GM21528 (cell line): ENCODE data around the gene HDAC4.

Source experiments
- ATAC-seq: cut with Tn5 transposase; IDR thresholded peaks from one replicate; pipeline ENCODE4 v1.9.1; 2021; ENCODE audit warnings: mild to moderate bottlenecking, moderate library complexity; ENCODE audit not compliant: unreplicated experiment, low FRiP score

HDAC4 gene

DNA sequence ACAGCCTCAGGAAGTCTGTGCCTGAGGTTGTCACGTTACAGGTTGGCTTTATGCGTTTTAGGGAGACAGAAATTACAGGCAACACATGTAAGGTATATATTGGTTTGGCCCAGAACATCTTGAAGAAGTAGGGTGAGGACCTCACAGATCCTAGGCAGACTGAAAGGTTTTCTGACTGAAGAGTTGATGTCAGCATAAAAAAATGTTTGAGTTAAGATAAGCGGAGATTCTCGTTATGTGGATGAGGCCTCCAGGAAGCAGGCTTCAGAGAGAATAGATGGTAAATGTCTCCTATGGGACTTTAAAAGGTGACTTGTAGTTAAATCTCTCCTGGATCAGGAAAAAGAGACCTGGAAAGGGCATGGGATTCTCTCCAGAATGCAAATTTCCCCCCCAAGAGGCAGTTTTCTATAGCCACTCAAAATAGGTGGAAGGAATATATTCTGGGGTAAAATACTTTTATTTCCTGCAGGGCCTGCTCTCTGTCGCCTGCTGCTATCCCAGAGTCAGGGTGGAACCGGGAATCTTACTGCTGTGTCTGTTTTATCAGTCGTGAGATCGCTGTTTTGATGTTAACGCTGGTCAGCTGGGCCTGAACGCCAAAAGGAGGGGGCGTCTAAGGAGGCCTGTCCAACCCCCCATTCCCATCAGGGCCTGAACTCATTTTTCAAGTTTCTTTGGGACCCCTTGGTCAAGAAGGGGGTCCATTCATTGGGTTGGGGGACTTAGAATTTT is 171.1 kb downstream of the HDAC4 start:
- no peak for ATAC-seq

DNA sequence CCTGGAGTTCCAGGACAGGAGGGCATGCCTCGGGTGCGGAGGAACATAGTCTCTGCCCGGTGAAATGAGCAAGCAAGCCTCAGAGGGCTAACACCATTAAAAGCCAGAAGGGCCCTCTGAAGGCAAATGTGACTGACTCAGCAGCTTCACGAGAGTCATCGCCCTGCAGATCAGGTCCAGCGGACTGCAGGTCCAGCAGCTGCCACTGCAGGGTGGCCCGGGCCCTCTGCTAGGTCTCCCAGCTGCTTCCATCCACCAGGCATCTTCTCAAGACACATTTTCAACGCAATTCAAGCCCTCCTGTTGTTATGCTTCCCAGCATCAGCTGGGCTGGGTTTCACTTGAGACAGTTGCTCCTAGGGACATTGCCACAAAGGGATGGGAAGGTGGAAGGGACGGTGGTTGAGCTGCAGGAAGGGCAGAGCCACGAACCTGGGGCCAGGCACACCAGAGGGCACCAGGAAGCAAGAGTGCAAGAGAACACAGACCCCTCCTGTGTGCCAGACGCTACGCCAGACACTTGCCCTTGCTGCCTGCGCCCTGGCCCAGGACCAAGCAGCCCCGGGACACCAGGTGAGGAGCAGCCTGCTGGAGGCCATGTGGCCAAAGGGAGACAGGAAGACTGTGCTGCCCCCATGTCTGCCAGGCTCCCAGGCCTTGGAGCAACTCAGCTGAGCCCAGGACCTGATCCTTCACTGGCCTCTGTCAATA is 173.0 kb downstream of the HDAC4 start:
- ATAC-seq, result no peak

DNA sequence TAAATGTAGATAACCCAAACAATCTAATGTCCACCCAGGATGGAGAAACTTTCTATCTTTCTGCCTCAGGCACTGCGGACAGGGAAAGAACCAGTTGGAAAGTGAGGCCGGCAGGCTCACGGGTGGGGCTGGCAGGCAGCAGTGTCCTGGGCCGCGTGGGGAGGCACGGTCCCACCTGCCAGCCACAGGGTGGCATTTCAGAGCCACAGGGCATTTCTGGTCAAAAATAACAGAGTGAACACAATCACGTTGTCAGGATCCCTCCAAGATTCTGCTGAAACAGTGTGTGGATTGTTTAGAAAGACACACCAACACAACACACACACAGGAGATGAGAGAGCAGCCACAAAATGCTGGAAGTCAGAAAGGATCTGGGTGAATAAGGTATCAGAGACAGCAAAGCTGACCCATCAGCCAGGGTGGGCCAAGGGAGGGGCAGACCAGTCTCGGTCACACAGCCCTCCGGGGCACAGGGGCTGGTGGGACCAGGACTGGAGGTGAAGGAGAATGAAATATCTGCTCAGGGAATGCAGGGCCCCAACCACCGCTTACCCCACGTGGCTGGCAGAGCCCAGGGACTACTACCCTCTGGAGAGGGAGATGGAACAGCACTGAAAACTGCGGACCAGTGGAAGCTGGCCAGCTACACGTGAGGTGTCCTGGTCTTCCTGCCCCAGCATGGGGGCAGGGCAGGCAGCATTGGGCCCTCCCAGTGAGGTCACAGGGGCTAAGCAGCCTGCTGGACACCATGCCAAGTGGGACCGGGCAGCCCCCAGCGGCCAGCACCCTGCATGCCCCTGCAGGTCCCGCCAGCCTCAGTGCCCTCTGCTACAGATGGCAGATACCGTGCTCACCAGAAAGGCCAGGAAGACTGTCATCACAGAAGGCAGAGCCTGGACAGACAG is 173.9 kb downstream of the HDAC4 start:
- ATAC-seq, result no peak

DNA sequence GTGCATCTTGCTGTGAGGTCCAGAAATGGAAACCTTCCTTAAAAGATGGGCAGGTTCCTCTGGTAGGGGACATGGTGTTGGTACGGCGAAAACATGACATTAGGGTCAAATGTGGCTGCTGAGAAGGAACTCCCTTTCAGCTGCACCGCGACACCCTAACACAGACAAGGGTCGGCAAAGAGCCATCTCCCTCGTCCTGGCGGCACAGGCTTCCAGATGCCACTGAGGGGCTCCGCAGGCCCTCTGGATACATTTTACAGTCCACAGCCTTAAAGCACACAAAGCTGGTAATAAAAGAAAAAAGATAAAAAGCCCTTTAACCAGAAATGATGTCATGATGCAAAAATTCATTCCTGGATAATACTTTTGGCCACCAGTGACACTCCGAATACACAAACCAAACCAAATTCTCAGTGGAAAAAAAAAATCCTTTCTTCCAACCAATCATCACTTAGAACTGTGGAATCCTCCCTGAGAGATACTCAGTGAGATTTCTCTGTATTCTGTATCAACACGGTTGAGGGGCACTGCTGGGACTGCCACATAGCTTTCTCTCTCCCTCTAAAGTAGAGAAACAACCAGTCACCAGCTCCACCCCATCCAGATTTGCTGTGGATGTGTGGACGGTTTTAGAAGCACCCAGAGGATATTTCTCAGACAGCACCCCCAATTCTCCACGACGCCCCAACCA is 174.8 kb downstream of the HDAC4 start:
- no peak for ATAC-seq

DNA sequence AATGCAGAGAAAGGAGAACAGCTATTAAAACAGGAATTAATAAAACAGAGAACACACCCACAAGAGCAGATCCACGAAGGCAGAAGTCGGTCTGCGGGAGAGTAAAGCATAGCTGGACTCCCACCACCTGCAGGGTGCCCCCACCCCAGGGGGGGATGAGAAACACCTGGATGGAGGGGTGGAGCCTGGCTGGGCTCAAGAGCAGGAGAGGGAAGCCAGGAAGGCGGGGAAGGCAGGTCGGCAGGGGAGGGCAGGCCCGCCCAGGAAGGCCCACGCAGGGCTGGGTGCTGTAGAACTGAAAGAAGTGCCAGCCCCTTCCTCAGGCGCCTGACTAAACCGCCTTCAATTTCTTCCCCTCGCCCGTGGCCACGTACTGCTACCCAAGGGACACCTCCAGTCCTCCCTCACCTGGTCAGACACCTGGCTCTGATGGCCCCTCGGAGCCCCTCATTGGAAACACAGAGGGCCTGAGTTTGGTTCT is 175.4 kb downstream of the HDAC4 start:
- no peak for ATAC-seq

DNA sequence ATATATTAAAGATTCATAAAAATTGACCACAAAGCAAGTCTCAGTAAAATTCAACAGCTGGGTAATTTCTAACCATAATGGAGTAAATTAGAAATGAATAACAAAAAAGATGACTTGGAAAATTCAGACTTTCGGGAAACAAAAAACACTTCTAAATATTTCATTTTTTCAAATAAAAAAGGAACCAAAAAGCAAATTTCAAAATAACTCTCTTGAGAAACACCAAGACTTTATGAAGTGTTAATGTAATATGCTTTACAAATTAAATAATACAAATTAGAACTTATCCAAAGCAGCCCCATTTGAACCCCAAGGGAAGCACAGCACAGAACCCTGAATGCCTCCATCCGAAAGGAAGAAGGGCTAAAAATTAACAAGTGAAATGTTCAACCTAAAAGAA is 175.9 kb downstream of the HDAC4 start:
- no peak for ATAC-seq

DNA sequence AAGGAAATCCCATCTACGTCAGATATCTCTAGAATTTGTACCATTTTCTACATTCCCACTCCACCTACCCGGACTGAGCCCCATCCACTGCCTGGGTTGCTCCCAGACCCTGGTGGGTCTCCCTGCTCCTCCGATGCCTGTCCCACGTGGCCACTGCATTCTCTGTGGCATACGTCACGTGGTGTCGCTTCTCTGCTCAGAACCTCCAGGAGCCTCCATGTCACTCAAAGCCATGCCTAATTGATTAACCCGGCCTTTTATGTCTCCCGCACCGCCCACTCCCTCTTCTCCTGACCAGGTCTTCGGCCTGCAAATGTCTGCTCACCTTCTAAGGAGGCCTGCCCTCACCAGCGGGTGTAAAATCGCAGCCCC is 176.6 kb downstream of the HDAC4 start:
- ATAC-seq, result no peak

DNA sequence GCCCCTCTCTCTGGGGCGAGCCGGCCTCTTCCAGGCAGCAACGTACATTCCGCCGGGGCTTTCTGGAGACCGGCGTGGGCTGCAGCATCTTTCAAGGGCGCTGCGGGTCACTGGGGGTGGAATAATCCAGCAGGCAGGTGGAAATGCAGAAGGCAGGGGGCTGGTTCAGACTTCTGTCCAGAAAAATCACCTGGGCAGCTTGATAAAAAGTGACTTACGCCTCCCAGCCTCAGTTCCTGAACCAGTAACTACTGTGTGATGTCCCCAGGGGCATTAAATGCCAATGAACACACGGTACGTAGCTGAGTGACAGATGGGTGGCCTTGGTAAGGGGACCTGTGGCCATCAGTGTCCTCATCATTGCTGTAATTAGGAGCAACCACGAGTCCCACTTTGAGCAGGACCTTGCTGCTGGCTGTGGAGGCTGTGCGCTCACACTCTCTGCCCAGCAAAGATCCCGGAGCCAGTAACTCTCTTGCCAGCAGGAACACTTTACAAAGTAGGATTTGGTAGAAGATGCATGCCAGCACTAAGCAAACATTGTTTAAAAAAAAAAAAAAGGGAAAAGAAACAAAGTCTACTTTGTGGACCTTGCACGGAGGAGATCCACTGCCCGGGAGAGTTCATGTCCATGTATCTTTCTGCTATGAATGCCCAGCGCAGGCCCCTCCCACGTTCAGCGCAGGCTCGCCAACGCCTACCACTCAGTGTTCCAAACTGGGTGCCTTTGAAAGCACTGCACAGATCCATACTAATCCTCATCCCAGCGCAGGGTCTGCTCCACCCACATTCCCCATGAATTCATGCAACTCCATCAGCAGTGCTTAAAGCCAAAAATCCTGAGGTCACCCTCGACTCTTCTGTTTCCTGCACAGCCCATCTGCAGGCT is 177.3 kb downstream of the HDAC4 start:
- ATAC-seq, result no peak

DNA sequence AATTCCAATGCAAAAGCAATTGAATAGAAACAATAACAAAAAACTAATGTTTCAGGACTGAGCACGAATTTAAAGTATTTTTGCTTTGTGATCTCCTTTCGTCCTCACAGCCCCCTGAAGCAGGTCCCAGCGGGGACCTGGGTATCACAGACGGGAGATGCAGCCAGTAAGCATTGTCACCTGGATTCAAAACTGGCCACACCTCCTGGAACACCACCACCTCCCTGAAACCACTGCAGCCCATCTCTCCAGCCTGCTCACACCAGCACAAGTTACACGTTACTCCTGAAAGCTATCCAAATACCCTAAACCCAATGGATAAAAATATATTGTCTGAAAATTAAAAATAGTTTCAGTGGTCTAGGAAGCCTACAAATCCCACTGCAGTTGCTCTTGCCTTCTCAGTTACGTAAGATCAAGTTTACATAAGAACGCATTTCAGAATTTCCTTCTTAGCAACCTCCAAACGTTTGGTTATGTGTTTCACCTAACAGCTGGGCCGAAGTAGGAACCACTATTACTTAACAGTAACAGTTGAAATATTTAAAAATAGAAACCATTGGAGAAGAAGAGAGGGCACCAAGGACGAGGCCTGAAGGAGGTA is 178.0 kb downstream of the HDAC4 start:
- no peak for ATAC-seq

DNA sequence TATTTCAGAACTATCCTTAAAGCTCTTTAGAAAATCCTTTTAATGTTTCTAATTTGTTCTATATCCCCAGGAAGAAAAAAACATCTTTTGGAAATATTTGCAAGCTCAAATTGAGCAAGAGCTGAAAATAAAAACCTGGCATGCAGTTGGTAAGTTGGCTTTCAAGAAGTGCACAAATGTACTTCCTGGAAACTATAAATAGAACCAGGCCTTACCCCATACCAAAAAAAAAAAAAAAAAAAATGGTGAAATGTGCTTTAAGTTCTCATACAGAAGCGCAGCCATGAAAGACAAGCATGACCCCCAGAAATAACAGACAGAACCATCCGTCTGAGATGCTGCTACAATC is 178.5 kb downstream of the HDAC4 start:
- no peak for ATAC-seq

DNA sequence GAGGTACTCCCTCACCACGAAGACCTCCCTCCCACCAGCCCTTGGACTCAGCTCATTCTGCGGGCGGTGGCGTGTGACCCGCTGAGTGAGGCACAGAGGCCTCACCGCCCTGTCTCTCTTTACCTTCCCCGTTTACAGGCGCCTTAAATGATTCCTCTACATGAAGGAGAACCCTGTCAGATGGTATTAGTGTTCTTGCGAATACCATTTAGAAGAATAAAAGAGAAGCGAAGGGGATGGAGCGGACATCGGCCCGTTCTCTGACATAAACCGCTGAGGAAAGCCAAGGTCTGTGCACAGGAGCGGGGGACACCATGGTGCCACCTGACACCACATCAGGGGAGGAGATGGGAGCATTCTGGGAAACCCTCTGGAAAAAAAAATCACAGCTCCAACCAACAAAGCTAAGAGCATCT is 179.8 kb downstream of the HDAC4 start:
- no peak for ATAC-seq

DNA sequence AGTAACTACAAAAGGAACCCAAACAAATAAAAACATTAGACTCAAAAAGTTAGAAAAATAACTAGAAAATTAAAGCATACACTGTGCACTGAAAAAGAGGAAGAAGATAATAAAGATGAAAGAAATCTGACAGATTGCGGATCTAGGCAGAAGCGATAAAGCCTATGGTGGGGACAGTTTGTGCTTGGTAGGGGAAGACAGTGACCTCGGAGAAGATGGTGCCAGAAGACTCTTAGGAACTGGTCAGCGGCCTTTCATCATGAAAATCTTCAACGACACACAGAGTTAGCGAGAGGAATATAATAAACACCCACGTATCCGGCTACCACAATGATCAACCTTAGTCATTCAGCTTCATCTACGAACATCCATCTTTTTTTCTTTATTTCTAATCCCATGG is 180.5 kb downstream of the HDAC4 start:
- ATAC-seq, result no peak

DNA sequence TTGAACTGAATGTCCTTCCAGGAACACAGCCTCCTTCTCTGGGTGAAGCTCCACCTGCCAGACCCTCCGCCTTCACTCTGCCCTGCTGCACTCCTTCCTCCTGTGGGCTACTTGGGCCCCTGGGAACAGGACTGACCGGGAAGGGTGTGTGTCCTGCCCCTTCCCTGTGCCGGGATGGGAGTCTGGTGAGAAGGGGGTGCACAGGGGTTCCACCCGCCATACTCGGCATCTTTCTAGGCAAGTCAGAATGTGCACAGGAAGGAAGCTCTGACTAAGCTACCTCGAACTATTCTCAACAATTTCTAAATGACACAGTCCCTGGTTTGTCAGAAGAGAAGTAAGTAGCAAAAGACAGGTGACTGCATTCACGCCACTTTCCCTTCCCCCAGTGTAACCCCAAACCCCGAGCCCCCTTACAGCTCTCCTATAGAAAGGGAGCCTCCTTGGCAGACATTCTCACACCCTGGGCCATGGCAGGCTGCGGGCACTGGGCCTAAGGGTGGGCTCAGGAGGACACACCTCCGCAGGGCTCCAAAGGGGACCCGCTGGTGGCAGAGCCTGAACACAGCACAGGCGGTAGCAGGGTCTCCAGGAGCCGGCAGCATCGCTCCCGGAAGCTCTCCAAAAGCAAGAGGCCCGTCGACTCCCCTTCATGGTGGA is 184.1 kb downstream of the HDAC4 start:
- ATAC-seq, result no peak

DNA sequence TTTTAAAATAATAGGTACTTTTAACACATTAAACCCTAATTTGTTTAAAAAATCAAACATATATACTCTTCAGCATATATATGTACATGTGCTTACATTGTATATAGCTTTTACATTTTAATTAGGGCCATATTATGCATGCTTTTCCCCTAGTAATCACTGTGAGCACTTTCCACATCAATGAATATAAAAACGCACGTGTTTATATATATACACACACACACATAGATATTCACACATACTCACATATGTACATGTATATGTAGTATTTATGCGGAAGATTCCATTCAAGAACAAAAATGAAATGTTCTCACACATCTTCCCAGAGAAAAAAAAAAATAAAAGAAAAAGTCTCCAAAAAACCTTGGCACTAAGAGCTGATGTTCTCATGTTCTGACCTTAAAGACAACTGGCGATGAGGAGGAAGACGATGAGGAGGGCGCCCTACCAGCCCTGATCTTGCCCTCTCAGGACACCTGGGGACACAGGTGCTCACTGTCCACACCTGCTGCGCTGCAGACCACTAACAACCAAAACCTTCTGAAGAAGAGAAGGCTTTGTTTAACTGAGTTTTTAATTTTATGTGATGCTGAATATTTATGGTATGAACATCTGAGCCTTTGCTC is 184.7 kb downstream of the HDAC4 start:
- no peak for ATAC-seq

DNA sequence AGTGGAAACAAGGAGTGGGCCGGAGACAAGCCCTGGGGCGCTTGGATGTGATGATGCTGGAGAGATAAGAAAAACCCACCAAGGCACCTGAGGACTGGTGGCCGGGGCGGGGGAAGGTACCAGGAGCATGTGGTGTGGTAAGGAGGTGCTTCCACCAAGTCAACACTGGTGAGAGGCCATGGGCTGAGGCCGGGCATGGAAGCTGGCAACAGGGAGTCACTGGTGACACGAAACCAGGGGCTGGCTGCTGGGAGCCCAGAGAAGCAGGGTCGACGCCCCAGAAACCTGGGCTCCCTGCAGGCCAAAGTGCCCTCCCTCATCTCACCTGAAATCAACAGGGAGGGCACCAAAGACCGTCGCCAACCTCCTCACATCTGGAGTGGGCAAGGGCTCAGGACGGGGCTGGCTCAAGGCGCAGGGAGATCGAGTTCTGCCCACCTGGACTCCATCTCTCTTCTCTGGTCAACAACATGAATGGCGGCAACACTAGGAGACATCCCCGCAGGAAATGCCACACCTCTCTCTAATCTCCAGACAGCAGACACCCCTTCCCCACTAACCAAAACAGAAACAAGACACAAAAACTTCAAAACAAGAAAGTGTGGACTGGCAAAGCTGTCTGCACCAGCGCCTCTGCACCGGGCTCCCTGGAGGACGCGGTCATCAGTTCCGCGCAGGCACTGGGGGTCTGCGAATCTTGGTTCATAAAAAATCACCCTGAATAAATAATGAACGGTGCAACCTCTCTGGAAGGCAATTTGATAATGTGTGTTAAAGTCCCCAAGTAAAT is 185.5 kb downstream of the HDAC4 start:
- ATAC-seq, result no peak

DNA sequence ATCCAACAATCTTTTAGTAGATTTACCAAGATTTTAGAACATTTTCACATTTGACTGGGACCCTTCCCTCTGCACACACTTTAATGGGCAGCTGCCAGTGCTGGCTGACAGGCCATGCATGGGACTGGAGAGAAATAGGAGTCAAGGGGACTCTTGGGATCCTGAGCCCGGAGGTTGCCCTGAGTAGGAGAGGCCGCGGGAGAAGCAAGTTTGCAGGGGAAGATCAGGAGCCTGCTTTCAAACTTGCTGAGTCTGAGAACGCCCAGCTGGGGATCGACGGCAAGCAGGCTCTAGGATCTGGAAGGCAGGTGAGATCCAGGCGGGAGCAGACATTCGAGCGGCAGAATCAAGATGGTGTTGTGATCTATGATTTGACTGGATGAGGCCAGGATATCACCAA is 186.1 kb downstream of the HDAC4 start:
- no peak for ATAC-seq

DNA sequence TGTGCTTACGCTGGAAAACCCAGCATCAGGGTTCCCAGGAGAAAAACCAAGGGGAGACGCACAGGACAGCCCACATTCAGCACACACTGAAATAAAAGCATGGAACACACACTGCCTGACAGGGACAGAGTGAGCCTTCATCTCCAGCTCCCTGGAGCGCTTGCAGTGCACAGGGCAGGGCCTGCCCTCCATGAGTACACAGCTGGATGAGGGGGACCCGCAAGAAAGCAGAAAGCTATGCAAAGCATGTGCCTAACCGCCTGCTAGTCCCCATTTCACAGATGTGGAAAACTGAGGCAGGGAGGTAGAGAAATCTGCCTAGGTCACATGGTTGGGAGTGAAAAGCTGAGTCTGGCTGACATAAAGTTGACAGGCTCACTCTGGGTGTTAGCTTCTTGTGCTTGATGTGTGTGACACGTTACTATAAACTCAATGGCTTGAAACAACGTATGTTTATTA is 187.1 kb downstream of the HDAC4 start:
- ATAC-seq, result no peak
